HG02981 (cell line): Measurements from ENCODE around the gene PLXNA4.

Source experiments
- ATAC-seq: cut with Tn5 transposase; IDR thresholded peaks from one replicate; pipeline ENCODE4 v1.9.1; 2021; ENCODE audit warnings: mild to moderate bottlenecking, moderate library complexity; ENCODE audit not compliant: unreplicated experiment

PLXNA4 gene

DNA sequence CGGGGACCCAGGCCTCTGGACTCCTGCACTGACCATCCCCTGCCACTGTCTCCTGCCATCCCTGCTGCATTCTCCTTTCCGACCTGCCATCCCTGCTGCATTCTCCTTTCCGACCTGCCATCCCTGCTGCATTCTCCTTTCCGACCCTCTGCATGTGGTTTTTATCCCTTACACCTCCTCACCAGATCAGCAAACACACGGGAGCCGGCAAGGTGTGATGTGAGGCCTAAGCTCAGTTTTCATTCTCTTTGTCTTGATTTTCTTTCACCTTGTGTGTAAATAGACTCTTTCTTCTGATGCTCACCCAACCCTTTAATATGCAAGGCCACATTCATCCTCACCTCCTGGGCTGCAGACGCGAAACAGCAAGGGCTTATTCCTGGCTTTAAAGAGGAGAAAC lies 11.4 kb downstream of the PLXNA4 start:
- no peak for ATAC-seq

DNA sequence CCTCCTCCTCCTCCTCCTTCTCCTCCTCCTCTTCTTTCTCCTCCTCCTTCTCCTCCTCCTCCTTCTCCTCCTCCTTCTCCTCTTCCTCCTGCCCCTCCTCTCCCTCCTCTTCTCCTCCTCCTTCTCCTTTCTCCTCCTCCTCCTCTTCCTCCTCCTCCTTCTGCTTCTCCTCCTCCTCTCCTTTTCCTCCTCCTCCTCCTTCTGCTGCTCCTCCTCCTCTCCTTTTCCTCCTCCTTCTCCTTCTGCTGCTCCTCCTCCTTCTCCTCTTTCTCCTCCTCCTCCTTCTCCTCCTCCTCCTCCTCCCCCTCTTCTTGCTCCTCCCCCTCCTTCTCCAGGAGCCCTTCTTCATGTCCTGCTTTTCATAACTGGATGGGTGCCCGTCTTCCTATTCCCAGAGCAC lies 12.2 kb downstream of the PLXNA4 start:
- ATAC-seq: no peak

DNA sequence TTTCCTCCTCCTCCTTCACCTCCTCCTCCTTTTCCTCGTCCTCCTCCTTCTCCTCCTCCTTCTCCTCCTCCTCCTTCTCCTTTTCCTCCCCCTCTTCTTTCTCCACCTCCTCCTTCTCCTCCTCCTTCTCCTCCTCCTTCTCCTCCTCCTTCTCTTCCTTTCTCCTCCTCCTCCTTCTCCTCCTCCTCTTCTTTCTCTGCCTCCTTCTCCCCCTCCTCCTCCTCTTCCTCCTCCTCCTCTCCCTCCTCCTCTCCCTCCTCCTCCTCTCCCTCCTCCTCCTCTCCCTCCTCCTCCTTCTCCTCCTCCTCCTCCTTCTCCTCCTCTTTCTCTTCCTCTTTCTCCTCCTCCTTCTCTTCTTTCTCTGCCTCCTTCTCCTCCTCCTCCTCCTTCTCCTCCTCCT lies 13.6 kb downstream of the PLXNA4 start:
- no peak for ATAC-seq

DNA sequence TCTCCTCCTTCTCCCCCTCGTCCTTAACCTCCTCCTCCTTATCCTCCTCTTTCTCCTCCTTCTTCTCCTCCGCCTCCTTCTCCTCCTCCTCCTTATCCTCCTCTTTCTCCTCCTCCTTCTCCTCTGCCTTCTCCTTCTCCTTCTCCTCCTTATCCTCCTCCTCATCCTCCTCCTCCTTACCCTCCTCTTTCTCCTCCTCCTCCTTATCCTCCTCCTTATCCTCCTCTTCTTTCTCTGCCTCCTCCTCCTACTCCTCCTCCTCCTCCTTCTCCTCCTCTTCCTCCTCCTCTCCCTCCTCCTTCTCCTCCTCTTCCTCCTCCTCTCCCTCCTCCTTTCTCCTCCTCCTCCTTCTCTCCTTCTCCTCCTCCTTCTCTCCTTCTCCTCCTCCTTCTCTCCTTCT lies 14.5 kb downstream of the PLXNA4 start:
- no peak for ATAC-seq

DNA sequence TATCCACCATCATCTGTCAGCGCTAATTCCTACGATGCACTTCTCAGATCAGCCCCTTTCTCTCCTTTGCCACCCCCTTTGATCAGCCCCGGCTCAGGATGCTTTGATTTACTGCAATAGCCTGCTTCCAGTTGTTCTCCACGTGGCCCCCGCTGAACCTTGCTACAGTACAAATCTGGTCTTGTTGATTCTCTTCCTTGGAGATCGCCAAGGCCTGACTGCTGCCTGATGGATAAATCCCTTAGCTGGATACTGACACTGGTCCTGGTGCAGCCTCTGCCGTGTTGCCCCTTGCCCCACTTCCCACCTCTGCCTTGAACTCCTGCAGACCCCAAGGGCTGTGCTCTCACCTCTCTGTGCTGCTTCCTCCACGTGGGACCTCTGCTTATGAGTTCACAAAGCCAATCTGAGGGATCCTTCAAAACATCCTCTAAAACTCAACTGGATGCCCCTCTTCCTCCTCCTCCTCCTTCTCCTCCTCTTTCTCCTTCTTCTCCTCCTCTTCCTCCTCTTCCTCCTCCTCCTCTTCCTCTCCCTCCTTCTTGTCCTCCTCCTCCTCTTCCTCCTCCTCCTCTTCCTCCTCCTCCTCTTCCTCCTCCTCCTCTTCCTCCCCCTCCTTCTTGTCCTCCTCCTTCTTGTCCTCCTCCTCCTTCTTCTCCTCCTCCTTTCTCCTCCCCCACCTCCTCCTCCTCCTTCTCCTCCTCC lies 15.3 kb downstream of the PLXNA4 start:
- ATAC-seq: no peak

DNA sequence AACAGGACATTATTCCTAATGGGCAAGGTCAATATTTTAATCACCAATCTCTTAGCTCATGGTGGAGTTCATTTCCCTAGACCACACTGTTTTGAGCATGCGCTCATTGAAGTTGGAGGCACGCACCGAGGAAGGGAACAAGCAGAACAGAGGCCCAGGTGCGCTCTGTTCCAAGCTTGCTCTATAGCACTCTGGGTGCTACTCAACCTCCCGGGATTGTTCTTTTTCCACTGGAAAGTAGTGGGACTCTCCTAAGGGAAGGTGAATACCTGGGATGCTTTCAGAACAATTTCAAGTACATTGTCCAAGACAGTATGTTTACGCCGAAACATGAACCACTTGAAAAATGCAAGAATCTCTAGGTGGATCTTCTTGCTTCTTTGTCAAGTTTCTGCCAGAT lies 16.2 kb downstream of the PLXNA4 start:
- ATAC-seq: no peak

DNA sequence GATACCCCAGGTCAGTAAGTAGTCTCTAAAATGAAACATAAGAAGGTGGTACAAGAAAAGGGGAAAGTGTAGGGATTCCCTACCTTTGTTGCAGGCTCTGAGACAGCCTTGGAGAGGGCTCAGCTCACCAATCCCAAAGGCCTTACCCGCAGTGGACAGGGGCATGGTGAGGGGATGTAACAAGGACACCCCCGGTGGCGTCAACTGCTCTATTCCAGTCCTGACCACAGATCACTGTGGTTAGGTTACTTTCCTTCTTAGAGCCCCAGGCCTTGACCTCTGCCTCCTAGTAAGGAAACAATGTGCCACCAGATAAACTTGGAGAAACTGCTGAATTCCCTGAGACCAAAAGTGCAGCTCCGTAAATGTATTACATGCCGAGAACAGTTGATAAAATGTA lies 17.5 kb downstream of the PLXNA4 start:
- ATAC-seq: no peak

DNA sequence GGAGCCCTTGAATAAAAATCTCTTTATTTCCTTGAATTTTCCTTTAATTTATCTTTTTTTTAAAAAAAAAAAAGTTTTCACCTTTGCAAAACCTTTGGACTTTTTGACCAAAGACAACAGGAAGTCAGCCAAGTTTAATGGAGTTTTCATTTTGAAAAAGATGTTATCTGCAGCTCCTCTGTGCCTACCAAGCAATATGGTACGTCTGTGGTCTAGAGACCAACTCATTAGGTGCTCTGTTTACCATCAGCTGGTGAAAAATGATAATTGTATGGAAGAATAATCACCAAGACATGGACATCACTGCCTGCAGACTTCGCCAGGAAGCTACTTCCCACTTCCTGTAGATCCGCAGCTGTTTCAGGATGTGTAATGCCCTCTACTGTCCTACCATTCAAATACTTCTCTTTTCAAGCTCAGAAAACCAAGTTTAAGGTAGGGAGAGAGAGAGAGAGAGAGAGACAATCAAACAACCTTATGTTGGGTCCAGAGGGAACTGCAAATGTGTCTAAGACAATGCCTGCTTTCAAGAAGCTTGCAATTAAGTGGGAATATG lies 18.7 kb downstream of the PLXNA4 start:
- ATAC-seq: no peak

DNA sequence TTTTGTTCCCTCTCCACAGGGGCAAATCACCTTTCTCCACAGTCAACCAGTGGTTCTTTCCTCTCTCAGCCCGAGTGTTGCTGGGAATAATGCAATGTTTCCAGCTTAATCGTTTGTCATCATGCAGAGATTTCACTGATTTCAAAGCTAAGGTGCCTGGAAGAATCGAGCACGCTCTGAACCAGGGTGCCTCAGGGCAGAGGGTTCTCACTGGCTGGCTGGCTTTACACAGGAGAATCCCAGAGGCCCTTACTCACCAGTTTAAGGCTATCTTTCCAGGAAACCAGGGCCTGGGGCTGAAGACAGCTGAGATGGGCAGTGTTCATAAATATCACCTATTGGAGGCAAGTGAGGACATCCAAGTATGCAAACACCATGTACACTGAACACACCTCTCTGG lies 21.8 kb downstream of the PLXNA4 start:
- ATAC-seq: no peak

DNA sequence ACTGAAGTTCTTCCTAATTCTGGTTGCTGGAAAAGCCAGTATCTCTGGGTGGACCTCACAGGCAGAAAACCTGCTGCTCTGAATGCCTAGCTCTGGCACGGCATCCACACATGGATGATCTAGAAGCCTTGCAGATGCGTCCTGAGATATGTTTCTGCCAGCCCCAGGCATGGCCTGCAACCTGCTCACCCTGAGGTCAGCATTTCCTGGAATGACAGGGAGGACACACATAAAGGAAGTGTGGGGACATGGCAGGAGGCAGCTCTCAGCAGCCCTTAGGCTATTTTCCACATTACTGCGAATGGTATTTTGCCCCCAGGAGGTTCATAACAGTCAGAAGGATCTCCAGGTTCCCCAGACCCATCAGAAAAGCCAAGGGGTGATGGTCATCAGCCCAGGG lies 23.2 kb downstream of the PLXNA4 start:
- no peak for ATAC-seq

DNA sequence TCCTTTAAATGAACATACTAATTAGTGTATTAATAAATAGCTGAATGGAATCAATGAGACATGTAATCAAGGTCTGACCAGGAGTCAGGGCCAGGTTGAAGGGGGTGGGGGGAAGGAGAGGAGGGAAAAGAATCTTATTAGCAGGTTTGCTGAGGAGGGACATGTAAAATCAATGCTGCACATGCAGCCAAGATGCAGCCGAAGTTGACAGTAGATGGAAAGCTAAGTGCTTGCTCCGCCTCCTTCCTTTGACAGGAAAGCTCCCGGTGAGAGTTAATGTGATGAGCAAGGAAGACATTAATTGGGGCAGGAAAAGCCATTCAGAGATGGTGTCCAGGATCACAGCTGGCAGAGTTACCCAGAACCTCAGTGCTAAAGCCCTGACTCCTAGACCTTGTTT lies 24.4 kb downstream of the PLXNA4 start:
- no peak for ATAC-seq

DNA sequence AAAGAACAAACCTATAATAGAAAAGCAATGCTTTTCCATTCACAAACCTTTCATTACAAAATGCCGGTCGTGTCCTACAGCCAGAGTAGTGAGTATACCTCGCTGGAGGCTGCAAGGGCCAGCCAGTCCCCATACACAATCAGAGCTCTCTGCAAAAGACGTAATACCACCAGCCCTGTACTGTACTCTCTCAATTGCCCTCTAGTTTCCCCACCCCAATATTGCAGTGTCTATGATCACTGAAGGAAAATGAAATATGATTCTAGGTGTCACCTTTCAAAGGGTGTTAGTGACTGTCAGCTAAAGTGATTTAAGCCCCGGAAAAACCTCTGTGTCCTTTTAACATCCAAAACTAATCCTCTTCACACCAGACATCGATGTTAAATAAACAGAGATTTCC lies 24.8 kb downstream of the PLXNA4 start:
- no peak for ATAC-seq

DNA sequence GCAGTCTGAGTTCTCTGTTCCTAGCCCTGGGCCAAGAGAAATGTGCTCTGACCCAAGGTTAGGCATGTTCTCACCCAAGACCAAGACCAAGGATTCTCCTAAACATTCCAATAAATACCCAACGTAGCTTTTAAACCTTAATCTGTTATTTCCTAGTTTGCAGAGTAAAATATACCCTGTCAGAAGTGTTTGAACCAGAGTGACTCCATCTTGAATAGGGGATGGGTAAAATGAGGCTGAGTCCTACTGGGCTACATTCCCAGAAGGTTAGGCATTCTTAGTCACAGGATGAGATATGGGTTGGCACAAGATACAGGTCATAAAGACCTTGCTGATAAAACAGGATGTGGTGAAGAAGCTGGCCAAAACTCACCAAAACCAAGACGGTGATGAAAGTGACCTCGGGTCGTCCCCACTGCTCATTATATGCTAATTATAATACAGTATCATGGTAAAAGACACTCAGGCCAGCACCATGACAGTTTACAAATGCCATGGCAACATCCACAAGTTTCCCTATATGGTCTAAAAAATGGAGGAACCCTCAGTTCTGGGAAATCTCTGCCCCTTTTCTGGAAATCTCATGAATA lies 27.7 kb downstream of the PLXNA4 start:
- no peak for ATAC-seq

DNA sequence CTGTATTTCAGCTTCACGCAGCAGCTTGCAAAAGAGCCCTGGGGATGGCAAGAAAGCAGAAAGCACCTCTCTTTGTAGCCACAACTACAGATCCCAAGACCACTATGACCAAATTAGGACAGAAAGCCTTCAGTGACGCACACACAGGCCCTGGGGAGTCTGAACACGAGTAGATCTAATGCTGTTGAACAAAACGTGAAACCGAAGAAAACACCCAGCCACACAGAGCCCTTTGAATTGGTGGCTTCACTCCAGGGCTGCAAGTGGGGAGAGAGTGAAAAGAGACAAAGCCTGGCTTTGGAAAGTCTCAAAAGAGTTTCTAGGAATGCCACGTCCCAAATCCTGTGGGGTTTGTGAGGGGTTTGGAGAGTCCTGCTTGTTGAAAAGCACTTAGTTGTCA lies 28.4 kb downstream of the PLXNA4 start:
- ATAC-seq: no peak

DNA sequence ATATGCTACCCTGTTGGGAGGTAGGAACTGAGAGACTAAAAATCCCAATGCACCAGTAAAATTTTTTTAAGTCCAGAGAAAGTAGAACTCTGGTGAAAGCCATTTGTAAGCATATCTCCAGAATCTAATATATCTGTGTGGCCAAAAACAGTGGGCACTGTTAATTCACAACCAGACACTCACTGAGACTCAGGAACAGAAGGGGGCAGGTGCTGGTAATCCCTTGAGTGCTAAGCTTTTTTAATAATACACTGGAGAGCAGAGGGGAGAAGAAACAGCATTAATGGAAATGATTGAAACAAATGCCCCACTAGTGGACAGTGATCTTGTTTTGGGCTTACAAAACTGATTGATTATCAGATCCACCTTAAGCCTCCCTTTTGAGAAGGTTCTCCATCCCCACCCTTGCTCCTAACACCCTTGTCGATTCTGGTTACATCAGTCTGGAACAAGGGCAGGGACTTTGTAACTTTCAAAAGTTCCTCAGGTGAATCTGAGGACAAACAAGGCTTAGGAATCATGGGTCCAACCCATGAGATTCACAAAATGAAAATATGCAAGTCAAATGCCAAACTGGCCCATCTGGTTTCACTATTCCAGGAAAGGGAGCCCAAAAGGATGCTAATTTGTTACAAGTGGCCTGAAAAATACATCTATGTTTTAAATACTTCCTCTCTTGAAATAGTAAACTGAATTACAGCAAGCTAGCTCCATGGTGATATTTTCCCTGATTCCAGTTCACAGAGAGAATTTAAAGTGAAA lies 29.7 kb downstream of the PLXNA4 start:
- ATAC-seq: no peak

DNA sequence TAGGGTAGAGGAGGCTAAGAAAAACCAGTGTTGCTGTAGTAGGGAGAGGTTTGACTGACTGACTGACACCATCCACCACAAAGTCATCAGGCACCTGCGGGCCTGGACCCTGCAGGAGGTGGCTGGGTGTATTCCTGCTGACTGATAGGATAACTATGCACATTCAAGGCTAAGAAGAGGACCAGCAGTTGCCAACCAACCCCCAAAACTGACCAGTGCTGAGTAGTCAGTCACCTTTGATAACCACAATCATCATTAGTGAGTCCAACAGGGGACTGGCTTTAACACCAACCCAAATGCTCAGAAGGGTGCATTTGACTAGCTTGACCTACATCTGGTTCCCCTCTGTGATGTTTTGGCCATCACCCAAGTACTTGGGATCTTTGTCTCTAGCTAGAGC lies 30.5 kb downstream of the PLXNA4 start:
- ATAC-seq: no peak

DNA sequence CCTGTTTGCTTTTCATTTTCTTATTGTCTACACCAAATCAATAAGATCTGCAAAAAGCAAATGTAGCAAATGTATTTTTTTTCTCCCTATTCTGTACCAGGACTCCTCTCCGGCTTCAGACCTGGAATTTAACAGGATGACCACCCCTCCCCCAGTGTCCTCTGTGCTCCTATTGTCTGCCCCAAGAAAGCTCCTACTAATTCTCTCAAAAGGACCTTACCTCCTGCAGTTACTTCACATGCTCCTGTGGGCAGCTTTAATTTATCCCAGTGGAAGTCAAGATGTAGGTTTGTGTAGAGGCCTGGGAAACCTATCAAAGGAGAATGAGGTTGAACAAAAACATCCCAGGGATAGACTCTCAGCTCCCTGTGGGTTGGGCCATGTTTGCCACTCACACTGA lies 31.3 kb downstream of the PLXNA4 start:
- ATAC-seq: no peak

DNA sequence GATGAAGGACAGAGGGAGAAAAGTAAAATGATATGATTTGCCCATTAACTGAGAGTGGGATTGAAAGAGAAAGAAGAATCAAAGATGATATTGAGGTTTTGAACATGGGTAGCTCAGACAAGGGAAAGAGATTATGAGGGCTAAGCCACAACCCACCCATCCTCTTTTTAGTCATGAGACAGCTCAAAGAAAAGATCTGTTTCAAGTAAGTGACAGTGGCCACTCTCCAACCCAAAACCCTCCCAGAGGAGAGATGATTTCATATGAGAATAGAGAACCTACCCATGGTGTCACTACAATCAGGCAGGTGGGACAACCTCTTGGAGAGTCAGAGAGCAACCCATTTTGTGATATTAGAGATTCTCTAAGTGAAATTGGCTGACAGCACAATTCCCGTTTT lies 32.2 kb downstream of the PLXNA4 start:
- no peak for ATAC-seq

DNA sequence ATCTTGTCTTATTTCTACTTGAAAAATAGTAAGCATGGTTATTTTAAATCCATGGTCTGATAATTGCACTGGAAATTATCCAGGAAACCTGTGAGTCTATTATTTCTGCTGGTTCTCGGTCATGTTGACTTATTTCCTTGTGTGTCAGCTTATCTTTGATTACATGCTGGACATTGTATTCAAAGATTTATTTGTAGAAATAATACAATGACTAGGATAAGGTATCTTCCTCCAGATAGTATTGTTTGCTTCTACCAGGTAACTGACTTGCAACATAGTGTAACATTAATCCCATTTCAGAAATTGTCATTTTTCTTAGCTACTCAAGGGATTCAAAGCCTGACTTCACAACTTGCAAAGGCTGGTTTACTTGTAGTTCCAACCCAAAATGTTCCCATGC lies 33.4 kb downstream of the PLXNA4 start:
- no peak for ATAC-seq

DNA sequence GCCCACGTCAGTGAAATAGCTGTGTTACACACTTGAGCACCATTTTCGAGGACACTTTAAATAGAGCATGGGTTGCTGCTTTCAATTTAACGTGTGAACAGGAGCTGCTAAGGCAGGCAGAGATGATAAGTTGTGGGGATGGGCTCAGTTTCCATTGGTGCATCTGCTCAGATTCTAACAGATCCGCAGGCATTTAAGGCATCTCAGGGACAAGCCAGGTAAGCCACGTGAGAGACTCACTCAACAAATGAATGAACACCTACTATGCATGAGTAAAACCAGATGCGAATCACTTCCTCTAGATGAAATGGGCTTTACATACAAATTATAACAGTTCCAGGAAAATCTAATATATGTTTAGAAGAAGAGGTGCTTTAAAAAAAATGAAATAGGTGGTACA lies 34.6 kb downstream of the PLXNA4 start:
- ATAC-seq: no peak

DNA sequence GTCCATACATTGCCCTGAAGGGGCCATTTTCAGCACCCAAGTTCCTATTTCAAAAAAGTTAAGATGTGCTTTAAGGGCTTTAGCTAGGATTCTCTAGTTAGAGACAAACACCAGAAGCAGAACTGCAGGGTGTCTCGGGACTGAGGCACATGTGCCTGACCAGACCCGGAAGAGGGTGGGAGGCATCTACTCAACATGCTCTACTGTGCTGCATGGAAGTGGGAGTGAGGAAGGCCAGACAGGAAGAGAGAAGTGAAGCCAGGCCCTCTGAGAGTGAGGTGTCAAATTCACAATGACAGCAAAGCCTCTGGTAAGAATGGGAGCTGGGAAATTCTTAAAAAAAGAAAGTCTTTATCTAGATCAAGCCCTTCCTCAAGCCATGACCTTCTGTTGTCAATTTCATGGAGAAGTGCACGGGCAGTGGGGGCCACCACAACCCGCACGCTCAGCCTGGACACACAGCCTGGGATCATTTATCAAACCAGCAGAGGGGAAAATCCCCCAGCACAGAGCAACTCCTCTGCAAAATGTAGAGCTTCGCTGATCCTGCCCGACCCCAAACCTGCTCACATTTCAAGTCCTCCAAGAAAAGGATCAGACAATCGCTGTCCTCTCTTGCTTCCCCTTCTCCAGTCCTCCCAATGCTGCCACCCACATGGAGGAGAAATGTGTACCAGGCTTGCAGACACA lies 38.7 kb downstream of the PLXNA4 start:
- ATAC-seq: no peak
